ENCODE measurements around the gene SLC6A6.

The SLC6A6 gene

GRCh38 chr3:14521611-14522010 is 119.2 kb downstream of the SLC6A6 start:
- DNase-seq (ENCODE audit: low read depth in 2 of 2) = no peak

DNA sequence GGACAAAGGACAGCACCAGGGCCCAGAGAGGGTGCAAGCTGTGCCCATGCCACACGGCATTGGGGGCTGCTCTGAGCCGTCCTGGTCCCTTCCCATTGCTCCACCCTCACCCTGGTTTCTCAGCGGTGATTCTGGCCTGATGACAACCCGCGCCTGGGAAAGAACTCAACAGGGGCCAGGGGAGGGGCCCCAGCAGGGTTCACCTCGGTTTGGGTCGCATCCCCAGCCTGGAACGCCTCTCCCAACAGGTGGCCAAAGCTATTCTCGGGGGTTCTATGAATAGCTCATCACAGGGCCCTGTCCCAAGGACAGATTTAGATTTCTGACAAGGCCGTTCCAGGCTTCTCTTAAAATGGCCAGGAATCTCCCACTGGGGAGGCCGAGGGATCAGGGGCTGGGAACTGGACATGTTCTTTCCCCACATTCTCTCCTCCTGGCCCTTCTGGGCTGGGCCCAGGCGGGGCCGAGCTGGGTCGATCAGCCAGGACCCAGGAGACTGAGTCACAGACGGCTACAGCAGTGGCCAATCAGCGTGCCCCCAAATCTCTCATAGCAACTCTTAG is 119.8 kb downstream of the SLC6A6 start:
- no peak for DNase-seq (ENCODE audit: low read depth in 2 of 2)

- no peak for DNase-seq (ENCODE audit: low read depth in 2 of 2)
These were observed 120.4 kb downstream of the SLC6A6 start for GRCh38 chr3:14522768-14523167.

DNA sequence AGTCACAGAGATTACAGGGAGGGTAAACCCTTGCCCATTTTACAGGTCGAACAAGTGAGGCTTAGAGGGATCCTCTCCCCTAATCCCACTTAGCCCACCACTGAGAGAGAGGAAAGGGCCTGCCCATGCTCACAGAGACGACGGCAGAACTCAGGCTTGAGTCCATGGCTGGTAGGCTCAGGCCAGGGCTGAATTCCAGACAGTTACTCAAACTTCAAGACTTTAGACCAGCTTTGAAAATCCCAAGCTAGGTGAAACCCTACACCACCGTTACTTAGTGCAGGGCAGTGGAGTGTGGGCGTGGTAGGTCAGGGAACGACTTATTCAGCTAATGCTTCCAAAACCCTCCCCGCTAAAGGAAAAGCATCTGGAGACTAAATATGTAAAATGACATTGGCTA is 121.4 kb downstream of the SLC6A6 start:
- no peak for DNase-seq (ENCODE audit: low read depth in 2 of 2)

GRCh38 chr3:14524311-14524711 is 121.9 kb downstream of the SLC6A6 start:
- no peak for DNase-seq (ENCODE audit: low read depth in 2 of 2)

DNA sequence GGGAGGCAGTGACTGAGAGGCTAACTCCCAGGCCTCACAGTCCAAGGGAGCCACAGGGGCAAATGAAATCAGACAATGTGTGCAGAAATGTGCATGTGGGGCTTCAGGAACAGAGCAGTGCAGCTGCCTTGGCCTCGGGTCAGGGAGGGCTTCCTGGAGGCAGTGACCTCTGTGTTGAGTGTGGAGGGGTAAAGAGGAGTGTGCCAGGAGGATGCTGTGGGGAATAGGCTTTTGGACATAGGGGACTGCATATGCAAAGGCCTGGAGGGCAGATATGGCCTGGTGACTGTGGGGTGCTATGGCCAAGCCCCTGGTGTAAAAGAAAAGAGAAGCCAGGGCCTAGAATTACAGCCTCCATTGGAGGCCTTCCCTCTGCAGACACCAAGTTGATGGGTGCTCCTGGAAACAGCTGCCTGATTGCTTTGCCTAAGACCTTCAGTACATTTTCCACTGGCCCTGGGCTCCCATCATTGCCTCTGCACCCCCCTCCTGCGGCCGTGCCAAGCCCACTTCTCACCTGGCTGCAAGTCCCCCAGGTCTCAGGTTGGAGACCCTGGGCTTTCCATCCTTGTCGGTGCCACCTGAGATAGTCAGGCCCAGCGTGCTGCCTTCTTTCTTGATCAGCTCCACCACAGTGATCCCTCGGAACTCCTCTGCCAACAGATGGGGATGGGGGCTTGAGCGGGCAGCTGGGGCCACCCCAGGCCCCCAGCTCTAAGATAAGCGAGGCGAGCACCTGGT is 122.7 kb downstream of the SLC6A6 start:
- DNase-seq (ENCODE audit: low read depth in 2 of 2) = no peak

GRCh38 chr3:14525685-14526631 is 123.6 kb downstream of the SLC6A6 start:
- no peak for DNase-seq (ENCODE audit: low read depth in 2 of 2)

- DNase-seq (ENCODE audit: low read depth in 2 of 2) = no peak
These were observed 125.7 kb downstream of the SLC6A6 start for GRCh38 chr3:14528081-14528480.

DNA sequence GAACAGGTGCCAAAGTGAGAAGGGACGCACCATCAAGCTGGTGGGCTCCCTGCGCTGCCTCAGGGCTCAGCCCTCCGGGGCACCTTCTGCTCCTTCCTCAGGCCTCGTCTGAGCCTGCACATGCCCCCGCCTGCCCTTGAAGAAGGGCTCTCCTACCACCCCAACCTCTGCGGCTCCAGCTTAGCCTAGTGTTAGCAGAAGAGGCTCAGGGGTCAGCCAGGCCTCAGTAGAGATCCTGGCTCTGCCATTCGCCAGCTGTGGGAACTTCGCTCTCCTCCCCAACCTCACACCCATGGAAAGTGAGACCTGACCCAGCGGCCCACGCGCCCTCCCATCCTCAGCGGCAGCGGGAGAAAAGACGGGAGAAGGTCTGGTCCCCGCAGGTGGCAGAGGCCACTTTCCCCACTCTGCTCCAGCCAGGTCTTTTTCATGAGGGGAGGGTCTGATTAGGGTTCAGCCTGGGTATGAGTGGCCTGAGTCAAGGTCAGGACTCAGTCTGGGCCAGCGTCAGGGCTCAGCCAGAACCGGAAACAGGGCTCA is 129.5 kb downstream of the SLC6A6 start:
- DNase-seq (ENCODE audit: low read depth in 2 of 2) = no peak

- DNase-seq (ENCODE audit: low read depth in 2 of 2) = no peak
These were observed 130.5 kb downstream of the SLC6A6 start for GRCh38 chr3:14532691-14533456.

DNA sequence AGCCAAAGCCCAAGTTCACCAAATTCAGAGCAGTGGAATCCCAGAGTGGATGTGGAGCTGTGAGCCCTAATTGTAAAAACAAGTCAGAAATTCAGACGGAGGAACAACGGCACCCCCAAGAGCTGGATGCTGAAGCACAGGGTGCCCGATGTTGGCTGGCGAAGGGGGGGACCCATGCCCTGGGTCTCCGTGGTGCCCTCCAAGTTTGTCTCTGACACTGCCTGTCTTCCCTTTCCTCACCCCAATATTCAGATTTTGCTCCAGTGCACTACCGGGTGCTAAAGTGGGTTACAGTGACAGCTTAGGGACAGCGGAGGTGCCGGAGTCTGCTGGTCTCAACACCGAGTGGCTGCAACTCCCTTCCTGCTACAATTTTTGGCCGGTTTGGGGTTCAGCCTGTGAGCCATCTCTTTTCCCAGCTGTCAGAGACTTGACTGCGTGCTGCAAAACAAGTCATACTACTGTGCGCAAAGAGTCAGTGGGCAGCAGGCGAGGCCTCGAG is 131.1 kb downstream of the SLC6A6 start:
- DNase-seq (ENCODE audit: low read depth in 2 of 2) = no peak

GRCh38 chr3:14534516-14535191 is 132.2 kb downstream of the SLC6A6 start:
- DNase-seq (ENCODE audit: low read depth in 2 of 2) = no peak

DNA sequence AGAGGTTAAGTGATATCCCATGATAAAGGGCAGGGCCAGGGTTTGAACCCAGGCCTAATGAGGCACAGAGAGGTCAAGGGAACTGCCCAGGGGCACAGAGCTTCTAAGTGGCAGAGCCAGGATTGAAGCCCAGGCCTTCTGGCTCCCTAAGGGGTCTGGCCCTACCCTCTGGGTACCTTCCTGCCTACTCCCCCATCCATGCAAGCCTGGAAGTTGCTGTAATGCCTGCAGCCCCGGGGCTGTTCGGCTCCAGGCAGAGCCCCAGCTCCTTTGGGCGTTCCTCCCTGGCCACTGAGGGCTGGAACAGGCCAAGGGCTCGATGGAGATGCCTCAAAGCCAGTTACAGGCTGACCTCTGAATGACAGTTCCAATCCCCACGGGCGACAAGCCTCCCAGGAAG is 133.2 kb downstream of the SLC6A6 start:
- no peak for DNase-seq (ENCODE audit: low read depth in 2 of 2)

GRCh38 chr3:14536055-14536815 is 133.8 kb downstream of the SLC6A6 start:
- DNase-seq (ENCODE audit: low read depth in 2 of 2) = no peak

- DNase-seq (ENCODE audit: low read depth in 2 of 2) = no peak
These were observed 134.6 kb downstream of the SLC6A6 start for GRCh38 chr3:14536837-14537589.

DNA sequence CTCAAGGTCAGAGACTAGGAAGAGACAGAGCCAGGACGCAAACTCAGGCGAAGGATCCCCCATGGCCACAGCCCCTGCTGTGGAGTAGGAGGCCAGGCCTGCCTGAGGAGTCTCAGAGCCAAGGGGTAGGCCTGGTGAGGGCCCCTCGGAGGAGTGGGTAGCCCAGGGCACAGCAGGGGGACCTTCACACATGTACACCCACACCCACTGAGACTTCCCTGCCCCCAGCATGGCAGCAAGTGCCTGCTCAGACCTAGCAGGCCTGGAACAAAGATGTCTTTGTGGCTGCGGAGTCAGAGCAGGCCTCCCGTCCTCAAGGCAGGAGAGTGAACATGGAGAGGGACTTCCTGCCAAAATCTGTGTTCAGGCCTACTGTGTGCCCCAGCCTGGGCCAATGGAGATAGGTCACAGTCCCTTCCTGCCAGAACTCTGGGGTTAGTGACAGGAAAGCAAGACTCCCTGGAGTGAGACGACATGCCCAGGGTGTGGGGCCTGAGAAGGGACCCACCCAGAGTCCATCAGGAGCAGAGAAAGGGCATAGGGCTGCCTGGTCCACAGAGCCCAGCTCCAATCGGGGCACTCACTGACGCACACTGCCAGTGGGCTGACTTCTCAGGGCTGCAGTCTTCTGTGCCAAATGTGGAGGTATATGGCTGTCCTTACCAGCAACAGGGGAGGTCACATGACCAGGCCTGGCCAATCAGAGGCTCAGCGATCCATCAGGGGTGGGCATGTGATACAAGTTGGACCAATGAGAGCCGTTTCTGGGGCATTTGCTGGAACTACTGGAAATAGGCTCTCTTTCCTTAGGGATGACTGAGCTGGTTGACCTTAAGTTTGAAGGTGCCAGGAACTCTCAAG is 135.4 kb downstream of the SLC6A6 start:
- DNase-seq (ENCODE audit: low read depth in 2 of 2) = no peak

GRCh38 chr3:14538451-14539088 is 136.2 kb downstream of the SLC6A6 start:
- DNase-seq (ENCODE audit: low read depth in 2 of 2) = no peak
